HUES6 (cell line): ENCODE measurements around the gene ADAM11.
"Not testable (repeated sequence)": the region's sequence is repeated elsewhere in the genome, so short reads cannot be mapped to it uniquely, and the experiment has no call there.

Experiments
- H3K27ac ChIP-seq: 2 replicates; pipeline ENCODE4 v1.7.0; 2013; ENCODE audit warnings: low read depth, mild to moderate bottlenecking, low read length, inconsistent platforms
- H3K27me3 ChIP-seq: 2 replicates; pipeline ENCODE4 v1.6.1; 2013; ENCODE audit warnings: low read length; ENCODE audit not compliant: control insufficient read depth, insufficient read depth
- H3K36me3 ChIP-seq: 2 replicates; pipeline ENCODE4 v1.6.1; 2013; ENCODE audit warnings: low read length; ENCODE audit not compliant: control insufficient read depth, insufficient read depth
- H3K4me1 ChIP-seq: 2 replicates; pipeline ENCODE4 v1.6.1; 2013; ENCODE audit warnings: low read length; ENCODE audit not compliant: control insufficient read depth, insufficient read depth
- H3K4me3 ChIP-seq: 2 replicates; pipeline ENCODE4 v1.5.1; 2013; ENCODE audit warnings: low read depth, low read length
- H3K9ac ChIP-seq: one replicate; pipeline ENCODE4 v1.6.1; 2013; ENCODE audit warnings: mild to moderate bottlenecking, low read length
- H3K9me3 ChIP-seq: 2 replicates; pipeline ENCODE4 v1.6.1; 2013; ENCODE audit warnings: low read depth, low read length; ENCODE audit not compliant: control insufficient read depth, insufficient read depth

The ADAM11 gene

GRCh38 chr17:44807093-44807816, 48.5 kb downstream of the ADAM11 start:
- Histone ChIP-seq H3K9ac (no peak overlapping the region), H3K27ac (no peak overlapping the region), H3K4me1 (no peaks in the 10 kb centered on the region), H3K27me3 (no peaks in the 10 kb centered on the region), H3K36me3 (peaks cover 56% of the 10 kb centered on the region), H3K4me3 (no peak overlapping the region), H3K9me3 (no peaks in the 10 kb centered on the region)

- Histone ChIP-seq H3K4me3 (no peak overlapping the region), H3K9ac (no peak overlapping the region), H3K36me3 (peaks cover 51% of the 10 kb centered on the region), H3K27ac (no peak overlapping the region), H3K27me3 (no peaks in the 10 kb centered on the region), H3K4me1 (no peaks in the 10 kb centered on the region), H3K9me3 (no peaks in the 10 kb centered on the region)
Measured at GRCh38 chr17:44807817-44808155, 49.0 kb downstream of the ADAM11 start.

GRCh38 chr17:44808156-44808555, 49.4 kb downstream of the ADAM11 start:
- H3K9me3 ChIP-seq: no peaks in the 10 kb centered on the region
- H3K27me3 ChIP-seq: no peaks in the 10 kb centered on the region
- no peak overlapping the region for H3K27ac ChIP-seq
- H3K9ac ChIP-seq: no peak overlapping the region
- H3K36me3 ChIP-seq: peaks cover 51% of the 10 kb centered on the region
- H3K4me1 ChIP-seq: no peaks in the 10 kb centered on the region
- no peak overlapping the region for H3K4me3 ChIP-seq

- H3K9me3 ChIP-seq, H3K4me1 ChIP-seq, H3K4me3 ChIP-seq, H3K27me3 ChIP-seq, H3K27ac ChIP-seq, H3K9ac ChIP-seq: not testable (repeated sequence)
- peaks cover 45% of the 10 kb centered on the region for H3K36me3 ChIP-seq
Measured at GRCh38 chr17:44808656-44809388, 50.0 kb downstream of the ADAM11 start.

GRCh38 chr17:44812263-44812662, 53.5 kb downstream of the ADAM11 start:
- Histone ChIP-seq H3K4me3 (no peak overlapping the region), H3K9me3 (no peaks in the 10 kb centered on the region), H3K27me3 (no peaks in the 10 kb centered on the region)

GRCh38 chr17:44818508-44818907, 59.7 kb downstream of the ADAM11 start:
- H3K4me1 ChIP-seq, H3K4me3 ChIP-seq, H3K36me3 ChIP-seq, H3K9me3 ChIP-seq, H3K9ac ChIP-seq, H3K27me3 ChIP-seq, H3K27ac ChIP-seq: not testable (repeated sequence)

More at GRCh38 chr17:44812263-44812662, 53.5 kb downstream of the ADAM11 start:
- Histone ChIP-seq H3K36me3 (peaks cover 10% of the 10 kb centered on the region), H3K9ac (no peak overlapping the region), H3K4me1 (no peaks in the 10 kb centered on the region), H3K27ac (no peak overlapping the region)

GRCh38 chr17:44820631-44821212, 61.9 kb downstream of the ADAM11 start:
- H3K27ac ChIP-seq: no peak overlapping the region
- H3K9me3 ChIP-seq: no peaks in the 10 kb centered on the region
- no peaks in the 10 kb centered on the region for H3K27me3 ChIP-seq
- H3K4me3 ChIP-seq: no peak overlapping the region
- H3K9ac ChIP-seq: no peak overlapping the region
- no peaks in the 10 kb centered on the region for H3K4me1 ChIP-seq
- peaks cover 4% of the 10 kb centered on the region for H3K36me3 ChIP-seq

GRCh38 chr17:44825236-44825635, 66.4 kb downstream of the ADAM11 start:
- not testable (repeated sequence) for H3K9me3 ChIP-seq, H3K27ac ChIP-seq, H3K4me1 ChIP-seq, H3K27me3 ChIP-seq, H3K36me3 ChIP-seq, H3K4me3 ChIP-seq, H3K9ac ChIP-seq

GRCh38 chr17:44826123-44826790, 67.5 kb downstream of the ADAM11 start:
- peaks cover 14% of the 10 kb centered on the region for H3K4me1 ChIP-seq

GRCh38 chr17:44827863-44828262, 69.1 kb downstream of the ADAM11 start:
- Histone ChIP-seq H3K9ac (no peak overlapping the region), H3K9me3 (no peaks in the 10 kb centered on the region), H3K27me3 (no peaks in the 10 kb centered on the region), H3K4me3 (peak overlapping the region; percentile 78), H3K27ac (no peak overlapping the region), H3K36me3 (no peaks in the 10 kb centered on the region), H3K4me1 (peaks cover 25% of the 10 kb centered on the region)

More at GRCh38 chr17:44826123-44826790, 67.5 kb downstream of the ADAM11 start:
- H3K9ac ChIP-seq: no peak overlapping the region
- H3K27me3 ChIP-seq: no peaks in the 10 kb centered on the region
- H3K9me3 ChIP-seq: no peaks in the 10 kb centered on the region
- no peaks in the 10 kb centered on the region for H3K36me3 ChIP-seq
- no peak overlapping the region for H3K4me3 ChIP-seq
- H3K27ac ChIP-seq: no peak overlapping the region
